HepG2 (cell line): ENCODE results near the gene ANG. TPM values are rescaled to one million over a fixed set of nuclear protein-coding genes. Genes with fewer than 3 reads are reported as not detected.

Source experiments
- FOSL2 ChIP-seq: sonication (generic); formaldehyde crosslinking; IDR thresholded peaks from 2 replicates; pipeline ENCODE4 v1.4.0; 2020; ENCODE audit warnings: missing genetic modification reagents
- FOXP1 ChIP-seq, 2 experiments: fragments of 450-650 bp in 1 of 2; IDR thresholded peaks; 2 replicates each; pipeline ENCODE4 v1.6.1; 2017 to 2018; ENCODE audit warnings: antibody characterized with exemption in 1 of 2
- GABPB1 ChIP-seq: IDR thresholded peaks from 2 replicates; pipeline ENCODE4 v1.6.1; 2016; ENCODE audit warnings: mild to moderate bottlenecking, missing genetic modification reagents, moderate library complexity, missing compliant biosample characterization
- GATA4 ChIP-seq: sonication (generic); IDR thresholded peaks from 2 replicates; pipeline ENCODE4 v1.6.1; 2016; ENCODE audit warnings: antibody characterized with exemption, low read depth, borderline replicate concordance
- HIVEP1 ChIP-seq: sonication (generic); formaldehyde crosslinking; IDR thresholded peaks from 2 replicates; pipeline ENCODE4 v1.4.0; 2020; ENCODE audit warnings: mild to moderate bottlenecking, missing genetic modification reagents
- KDM1A ChIP-seq: IDR thresholded peaks from 2 replicates; pipeline ENCODE4 v1.6.1; 2016; ENCODE audit warnings: missing compliant biosample characterization
- MTF1 ChIP-seq: sonication (generic); formaldehyde crosslinking; IDR thresholded peaks from 2 replicates; pipeline ENCODE4 v1.5.0; 2020; ENCODE audit warnings: missing genetic modification reagents
- NFYB ChIP-seq: sonication (generic); formaldehyde crosslinking; IDR thresholded peaks from 2 replicates; pipeline ENCODE4 v1.4.0; 2020; ENCODE audit warnings: missing genetic modification reagents
- POLR2AphosphoS2 ChIP-seq: IDR thresholded peaks from 2 replicates; pipeline ENCODE4 v1.6.1; 2011; ENCODE audit warnings: low read depth, low read length, improper control_type of control experiment
- PRDM15 ChIP-seq: sonication (generic); formaldehyde crosslinking; IDR thresholded peaks from 2 replicates; pipeline ENCODE4 v1.4.0; 2020; ENCODE audit warnings: missing genetic modification reagents
- SP5 ChIP-seq: IDR thresholded peaks from 2 replicates; pipeline ENCODE4 v1.6.1; 2016; ENCODE audit warnings: low read depth, borderline replicate concordance
- ZBTB7B ChIP-seq: sonication (generic); formaldehyde crosslinking; IDR thresholded peaks from 2 replicates; pipeline ENCODE4 v1.4.0; 2020; ENCODE audit warnings: missing genetic modification reagents
- ZNF136 ChIP-seq: sonication (generic); formaldehyde crosslinking; IDR thresholded peaks from 2 replicates; pipeline ENCODE4 v1.8.1; 2022; ENCODE audit warnings: low read depth, mild to moderate bottlenecking, moderate library complexity, missing genetic modification reagents
- ZNF362 ChIP-seq: sonication (generic); formaldehyde crosslinking; IDR thresholded peaks from 2 replicates; pipeline ENCODE4 v1.4.0; 2020; ENCODE audit warnings: missing genetic modification reagents, mild to moderate bottlenecking, borderline replicate concordance
- ZNF431 ChIP-seq: sonication (generic); formaldehyde crosslinking; IDR thresholded peaks from 2 replicates; pipeline ENCODE4 v1.9.0; 2022; ENCODE audit warnings: missing genetic modification reagents, low read depth, mild to moderate bottlenecking, borderline replicate concordance
- ZNF513 ChIP-seq: sonication (generic); formaldehyde crosslinking; conservative IDR thresholded peaks from 2 replicates; pipeline ENCODE4 v1.5.0; 2020; ENCODE audit warnings: missing genetic modification reagents
- ZNF576 ChIP-seq: sonication (generic); formaldehyde crosslinking; IDR thresholded peaks from 2 replicates; pipeline ENCODE4 v1.4.0; 2020; ENCODE audit warnings: mild to moderate bottlenecking, missing genetic modification reagents
- ZNF577 ChIP-seq: sonication (generic); formaldehyde crosslinking; IDR thresholded peaks from 2 replicates; pipeline ENCODE4 v1.4.0; 2020; ENCODE audit warnings: mild to moderate bottlenecking, low read depth, missing genetic modification reagents, borderline replicate concordance
- ZNF737 ChIP-seq: sonication (generic); formaldehyde crosslinking; IDR thresholded peaks from 2 replicates; pipeline ENCODE4 v1.5.0; 2020; ENCODE audit warnings: missing genetic modification reagents, mild to moderate bottlenecking, borderline replicate concordance
- ZNF768 ChIP-seq: sonication (generic); formaldehyde crosslinking; IDR thresholded peaks from 2 replicates; pipeline ENCODE4 v1.4.0; 2020; ENCODE audit warnings: missing genetic modification reagents
- ZNF839 ChIP-seq: sonication (generic); formaldehyde crosslinking; IDR thresholded peaks from 2 replicates; pipeline ENCODE4 v1.4.0; 2020; ENCODE audit warnings: missing genetic modification reagents, mild to moderate bottlenecking, borderline replicate concordance
- polyA plus RNA-seq, 8 experiments: library from polyadenylated mRNA; depleted of rRNA in 3 of 8; stranded (reverse) in 7 of 8; unstranded in 1 of 8; fragments of >200 nt; fragmentation: Illumina TruSeq in 4 of 8; extraction: Trizol in 4 of 8; gene quantifications; 2 replicates each; pipeline versions ENCODE4 v1.2.1 to v1.2.3, GENCODE V29; 2011 to 2016; ENCODE audit warnings: low read depth in 4 of 8, missing spikeins in 1 of 8, mixed read lengths in 1 of 8; ENCODE audit not compliant: insufficient read depth in 1 of 8
- total RNA-seq, 5 experiments: library from RNA; depleted of rRNA; stranded (reverse); fragments of >200 nt; fragmentation: Illumina TruSeq; extraction: Trizol; gene quantifications; 2 replicates each; pipeline ENCODE4 v1.2.3, GENCODE V29; 2016; ENCODE audit warnings: low read depth in 1 of 5
- TF ChIP-seq, protein P1 (sequence below): sonication (generic); formaldehyde crosslinking; IDR thresholded peaks from 2 replicates; pipeline ENCODE4 v1.5.0; 2020; ENCODE audit warnings: missing genetic modification reagents

The ANG gene
- total and polyA plus RNA-seq, 2 of the 13 experiments (the other 11 are each of a cell fraction or from before 2014, with no cell fraction given): 83.6 to 401 TPM

- TF ChIP-seq, protein P1, sequence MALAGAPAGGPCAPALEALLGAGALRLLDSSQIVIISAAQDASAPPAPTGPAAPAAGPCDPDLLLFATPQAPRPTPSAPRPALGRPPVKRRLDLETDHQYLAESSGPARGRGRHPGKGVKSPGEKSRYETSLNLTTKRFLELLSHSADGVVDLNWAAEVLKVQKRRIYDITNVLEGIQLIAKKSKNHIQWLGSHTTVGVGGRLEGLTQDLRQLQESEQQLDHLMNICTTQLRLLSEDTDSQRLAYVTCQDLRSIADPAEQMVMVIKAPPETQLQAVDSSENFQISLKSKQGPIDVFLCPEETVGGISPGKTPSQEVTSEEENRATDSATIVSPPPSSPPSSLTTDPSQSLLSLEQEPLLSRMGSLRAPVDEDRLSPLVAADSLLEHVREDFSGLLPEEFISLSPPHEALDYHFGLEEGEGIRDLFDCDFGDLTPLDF (CRISPR knock-in tag): no peak
- TF ChIP-seq ZNF839 (CRISPR knock-in tag): no peak
- TF ChIP-seq ZNF513 (CRISPR knock-in tag): no peak
- no peak for TF ChIP-seq ZNF431 (CRISPR knock-in tag)
- TF ChIP-seq ZNF362 (CRISPR knock-in tag): no peak
- TF ChIP-seq MTF1 (CRISPR knock-in tag): no peak
- TF ChIP-seq ZNF737 (CRISPR knock-in tag): no peak
- 0 out of 2 replicates have a peak, but pooled peaks have one; percentile 21 for TF ChIP-seq FOSL2
- no peak for TF ChIP-seq FOXP1 (IDR thresholded peaks at IDR 0.05)
- TF ChIP-seq FOXP1 (CRISPR knock-in tag; IDR thresholded peaks at IDR 0.05): no peak
- TF ChIP-seq POLR2AphosphoS2: no peak
- no peak for TF ChIP-seq GABPB1 (CRISPR knock-in tag)
- no peak for TF ChIP-seq ZNF576 (CRISPR knock-in tag)
- no peak for TF ChIP-seq KDM1A (CRISPR knock-in tag)
- no peak for TF ChIP-seq NFYB (CRISPR knock-in tag)
- no peak for TF ChIP-seq GATA4
- TF ChIP-seq ZNF768: no peak
- TF ChIP-seq ZNF136: no peak; the same call in 1 of the 2 replicates
- no peak for TF ChIP-seq PRDM15 (CRISPR knock-in tag)
- TF ChIP-seq ZNF577 (CRISPR knock-in tag): no peak
- no peak for TF ChIP-seq SP5 (CRISPR knock-in tag)
- TF ChIP-seq HIVEP1 (CRISPR knock-in tag): no peak
- no peak for TF ChIP-seq ZBTB7B (CRISPR knock-in tag)
Measured at GRCh38 chr14:20690848-20691640, 2.5 kb downstream of the ANG start (continued).
